GM12891 (cell line): ENCODE data around the gene U2AF1L4.

Experiments used
- DNase-seq: peaks from one replicate; pipeline ENCODE4 v3.0.0; 2011; ENCODE audit warnings: low spot score; ENCODE audit not compliant: insufficient read length
- FAIRE-seq: peaks from 2 replicates; lab custom pipeline; 2011; peaks lifted over from hg19 to GRCh38; lab: Jason Lieb, UNC
- PAX5 ChIP-seq: IDR thresholded peaks from 2 replicates; pipeline ENCODE4 v1.6.1; 2011; ENCODE audit warnings: low read length, moderate library complexity, mild to moderate bottlenecking; ENCODE audit not compliant: insufficient read depth, severe bottlenecking
- POLR2A ChIP-seq: IDR thresholded peaks from 2 replicates; pipeline ENCODE4 v1.6.1; 2011; ENCODE audit warnings: low read depth, low read length, control low read depth
- POLR2AphosphoS5 ChIP-seq: IDR thresholded peaks from 2 replicates; pipeline ENCODE4 v1.6.1; 2011; ENCODE audit warnings: low read depth, low read length, control low read depth
- POU2F2 ChIP-seq: IDR thresholded peaks from 2 replicates; pipeline ENCODE4 v1.6.1; 2011; ENCODE audit warnings: low read depth, mild to moderate bottlenecking, control low read depth, low read length, moderate library complexity
- SPI1 ChIP-seq: IDR thresholded peaks from 2 replicates; pipeline ENCODE4 v1.6.1; 2011; ENCODE audit warnings: low read depth, low read length, control low read depth
- TAF1 ChIP-seq: IDR thresholded peaks from 2 replicates; pipeline ENCODE4 v1.6.1; 2011; ENCODE audit warnings: low read depth, low read length, control low read depth

U2AF1L4 gene

GRCh38 chr19:35718345-35719041 is 26.7 kb downstream of the U2AF1L4 start:
- DNase-seq (no peak), FAIRE-seq (peak; percentile 64)
- TF ChIP-seq POLR2AphosphoS5 (peak; percentile 53; the same call in 1 of the 2 replicates), POU2F2 (no peak), POLR2A (no peak; the same call in 1 of the 2 replicates), SPI1 (no peak), TAF1 (no peak), PAX5 (no peak)

- DNase-seq (peak; percentile 99), FAIRE-seq (no peak)
- no peak for TF ChIP-seq TAF1
- TF ChIP-seq POLR2AphosphoS5, result no peak
- TF ChIP-seq PAX5, result no peak
These were observed 27.4 kb downstream of the U2AF1L4 start, which contains the start of gene KMT2B for GRCh38 chr19:35717665-35718344. TSS of gene KMT2B (plus strand) at chr19:35718003. CDS start at chr19:35718019, 16 bp downstream.

- TF ChIP-seq PAX5, result peak; percentile 1
- TF ChIP-seq TAF1, result 0 out of 2 replicates have a peak, but pooled peaks have one; percentile 15
- TF ChIP-seq POLR2A, result peak; percentile 52
- TF ChIP-seq POU2F2, result peak; percentile 36; the same call in 1 of the 2 replicates
- no peak for TF ChIP-seq SPI1
- no peak for DNase-seq
- peak; percentile 94 for FAIRE-seq
These were observed 28.2 kb downstream of the U2AF1L4 start for GRCh38 chr19:35716801-35717664.

GRCh38 chr19:35715981-35716800 is 29.0 kb downstream of the U2AF1L4 start:
- FAIRE-seq (no peak), DNase-seq (no peak)
- no peak for TF ChIP-seq PAX5
- TF ChIP-seq POLR2A, result no peak
- TF ChIP-seq SPI1, result no peak
- TF ChIP-seq POLR2AphosphoS5, result no peak; the same call in 1 of the 2 replicates
- TF ChIP-seq TAF1, result no peak
- no peak for TF ChIP-seq POU2F2

GRCh38 chr19:35715355-35715809 is 29.8 kb downstream of the U2AF1L4 start:
- TF ChIP-seq POU2F2 (no peak), SPI1 (no peak), PAX5 (no peak), POLR2AphosphoS5 (no peak), TAF1 (no peak), POLR2A (no peak)
- no peak for DNase-seq
- FAIRE-seq, result no peak

GRCh38 chr19:35714601-35715354 is 30.4 kb downstream of the U2AF1L4 start:
- DNase-seq, result no peak
- TF ChIP-seq PAX5 (no peak), POLR2AphosphoS5 (peak; percentile 12; the same call in 1 of the 2 replicates)
- peak; percentile 80 for FAIRE-seq

- DNase-seq (no peak), FAIRE-seq (peak; percentile 9)
- TF ChIP-seq POLR2AphosphoS5, result no peak
- TF ChIP-seq PAX5, result no peak
- no peak for TF ChIP-seq TAF1
- no peak for TF ChIP-seq POLR2A
- TF ChIP-seq POU2F2, result no peak
- no peak for TF ChIP-seq SPI1
These were observed 31.2 kb downstream of the U2AF1L4 start for GRCh38 chr19:35713904-35714495.

GRCh38 chr19:35713506-35713850 is 31.7 kb downstream of the U2AF1L4 start:
- no peak for DNase-seq
- TF ChIP-seq TAF1 (no peak), SPI1 (no peak), POLR2AphosphoS5 (no peak), PAX5 (no peak), POLR2A (no peak), POU2F2 (no peak)
- FAIRE-seq, result no peak
